Hematopoietic multipotent progenitor cell treated with erythropoietin and hydrocortisone succinate and interleukin-3 and kit ligand, for 17 days (in vitro differentiated cells): Measurements from ENCODE around the gene TWF2.

Experiments
- DNase-seq: peaks from one replicate; pipeline ENCODE4 v3.0.0-alpha.2; 2015; ENCODE audit warnings: low spot score

Gene TWF2

GRCh38 chr3:52237657-52238172 lies 1.2 kb downstream of the TWF2 start:
- DNase-seq: no peak

DNA sequence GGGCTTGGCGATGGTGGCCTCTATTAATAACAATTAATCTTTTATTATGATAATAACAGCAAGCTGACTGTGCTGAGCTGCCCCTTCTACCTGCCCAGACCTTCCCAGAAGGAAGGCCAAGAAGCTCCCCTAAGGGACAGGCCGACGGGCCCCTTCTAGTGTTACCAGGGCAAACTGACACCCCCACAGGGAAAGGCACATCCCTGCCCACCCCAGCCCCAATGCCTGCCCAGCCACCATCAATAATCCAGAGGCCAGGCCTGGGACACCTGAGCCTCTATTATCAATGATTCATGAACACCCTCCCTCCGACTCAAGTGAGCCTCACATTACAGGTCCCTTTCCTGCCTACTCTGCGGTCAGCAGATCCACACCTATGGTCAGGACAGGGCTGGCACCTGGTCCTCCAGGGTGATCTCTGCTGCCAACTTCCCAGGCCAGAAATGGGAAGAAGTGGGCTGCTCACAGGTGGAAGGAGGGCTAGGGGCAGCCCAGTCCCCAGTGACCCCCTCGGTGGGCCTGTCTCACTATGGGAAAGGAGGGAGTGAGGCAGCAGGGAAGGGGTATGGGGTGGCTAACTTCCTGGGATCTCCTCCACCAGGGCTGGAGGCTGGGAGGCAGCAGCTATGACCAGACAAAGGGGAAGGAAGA lies 1.8 kb downstream of the TWF2 start:
- DNase-seq: no peak

DNA sequence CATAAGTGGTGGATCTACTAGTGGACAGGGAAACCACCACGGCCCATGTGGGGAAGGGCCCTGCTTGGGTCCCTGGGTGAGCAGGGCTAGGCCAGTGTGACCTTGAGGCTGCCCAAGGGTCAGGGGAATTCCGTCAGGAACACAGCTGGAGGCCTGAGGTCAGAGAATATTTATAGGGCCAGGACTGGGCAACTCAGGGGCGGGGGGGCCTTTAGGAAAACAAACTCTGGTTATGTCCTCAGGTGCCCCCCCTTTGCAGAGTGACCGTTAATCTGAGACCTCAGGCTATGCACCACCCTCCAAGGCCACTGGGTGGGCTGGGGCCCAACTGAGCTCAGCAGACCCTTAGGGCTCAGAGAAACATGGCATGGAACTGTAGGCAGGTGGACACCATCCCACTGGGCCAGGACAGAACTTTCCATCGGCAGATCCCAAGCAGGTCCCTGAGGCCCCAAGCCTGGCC lies 2.5 kb downstream of the TWF2 start:
- no peak for DNase-seq

DNA sequence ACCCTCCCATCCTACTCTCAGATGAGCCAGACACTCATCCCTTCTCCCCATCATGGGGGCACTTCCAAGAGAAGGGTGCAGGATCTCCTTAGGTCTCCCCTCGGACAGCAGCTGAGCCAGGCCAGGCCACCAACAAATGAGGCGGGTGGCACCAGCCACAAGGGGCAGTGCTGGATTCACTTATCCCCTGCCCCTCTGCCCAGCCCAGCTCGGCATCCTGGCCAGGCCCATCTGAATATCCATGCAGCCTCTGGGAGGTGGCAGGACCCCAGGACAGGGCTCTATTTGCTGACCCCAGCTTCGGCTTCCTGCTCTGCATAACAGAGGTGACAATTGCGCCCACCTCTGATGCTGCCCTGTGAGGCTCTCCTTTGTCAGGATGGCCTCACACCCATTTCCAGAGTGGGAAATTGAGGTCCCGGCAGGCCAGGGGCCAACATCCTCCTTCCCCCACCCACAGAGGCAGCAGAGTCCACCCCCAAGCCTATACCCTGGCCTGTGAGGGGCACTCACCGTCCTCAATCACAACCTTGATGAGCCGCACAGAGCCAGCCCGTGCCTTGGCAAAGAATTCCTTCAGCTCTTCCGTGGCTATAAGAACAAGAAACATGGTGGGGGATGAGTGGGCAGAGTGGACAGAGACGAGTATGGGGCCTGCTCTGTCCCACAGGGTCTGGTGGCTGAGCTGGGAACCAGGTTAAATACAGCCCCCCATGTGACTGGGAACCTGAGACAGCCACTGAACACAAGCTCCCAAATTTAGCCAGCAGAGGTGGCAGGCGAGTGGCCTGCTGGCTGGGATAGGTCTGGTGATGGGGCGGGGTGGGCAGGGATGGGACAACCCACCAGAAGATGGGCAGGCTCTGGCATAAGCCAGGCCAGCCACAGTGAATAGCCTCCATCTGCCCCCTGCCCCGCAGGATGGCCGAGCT lies 4.2 kb downstream of the TWF2 start:
- no peak for DNase-seq

DNA sequence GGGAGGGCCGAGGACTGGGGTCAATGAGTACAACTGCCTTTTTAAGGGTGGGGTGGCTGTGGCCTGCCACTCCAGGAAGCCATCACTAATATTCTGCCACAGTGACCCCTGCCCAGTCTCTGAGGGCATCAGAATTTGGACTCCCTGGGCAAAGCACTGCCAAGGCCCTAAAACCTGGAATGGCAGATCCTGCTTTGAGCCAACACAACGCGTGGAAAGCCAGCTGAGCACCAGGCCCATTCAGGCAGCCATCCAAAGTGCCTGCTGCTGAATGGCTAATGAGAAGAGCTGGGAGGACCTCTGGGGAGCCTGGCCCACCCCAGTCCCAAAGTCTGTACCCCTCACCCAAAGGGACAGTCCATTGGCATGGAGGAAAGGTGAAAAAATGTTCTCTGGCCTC lies 5.0 kb downstream of the TWF2 start:
- DNase-seq: no peak

- no peak for DNase-seq
These were observed 5.8 kb downstream of the TWF2 start for GRCh38 chr3:52233108-52233591.

DNA sequence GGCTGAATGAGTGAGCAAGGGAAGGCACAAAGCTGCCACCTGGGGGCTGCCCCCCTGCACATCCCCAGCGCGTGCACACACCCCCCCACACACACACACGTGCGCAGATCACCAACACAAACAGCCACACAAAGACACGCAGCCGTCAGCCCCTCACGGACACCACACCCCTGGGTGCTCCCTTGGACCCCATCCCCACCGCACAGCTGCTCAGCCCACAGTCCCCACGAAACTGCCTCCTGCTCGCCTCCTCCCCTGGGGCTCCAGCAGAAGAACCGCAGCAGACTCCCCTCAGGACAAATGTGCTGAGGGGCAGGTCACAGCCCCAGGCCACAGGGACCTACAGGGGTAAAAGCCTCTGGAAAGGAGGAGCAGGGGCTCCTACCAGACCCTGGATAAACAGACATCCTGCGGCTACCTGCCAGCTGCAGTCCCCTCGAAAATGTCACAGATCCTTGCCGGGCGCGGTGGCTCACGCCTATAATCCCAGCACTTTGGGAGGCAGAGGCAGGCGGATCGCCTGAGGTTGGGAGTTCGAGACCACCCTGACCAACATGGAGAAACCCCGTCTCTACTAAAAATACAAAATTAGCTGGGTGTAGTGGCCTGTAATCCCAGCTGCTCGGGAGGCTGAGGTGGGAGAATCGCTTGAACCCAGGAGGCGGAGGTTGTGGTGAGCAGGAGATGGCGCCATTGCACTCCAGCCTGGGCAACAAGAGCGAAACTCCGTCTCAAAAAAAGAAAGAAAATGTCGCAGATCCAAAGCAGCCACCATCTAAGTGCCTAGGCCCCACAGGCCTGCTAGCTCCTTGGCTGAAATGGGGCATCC lies 6.5 kb downstream of the TWF2 start:
- DNase-seq: no peak

DNA sequence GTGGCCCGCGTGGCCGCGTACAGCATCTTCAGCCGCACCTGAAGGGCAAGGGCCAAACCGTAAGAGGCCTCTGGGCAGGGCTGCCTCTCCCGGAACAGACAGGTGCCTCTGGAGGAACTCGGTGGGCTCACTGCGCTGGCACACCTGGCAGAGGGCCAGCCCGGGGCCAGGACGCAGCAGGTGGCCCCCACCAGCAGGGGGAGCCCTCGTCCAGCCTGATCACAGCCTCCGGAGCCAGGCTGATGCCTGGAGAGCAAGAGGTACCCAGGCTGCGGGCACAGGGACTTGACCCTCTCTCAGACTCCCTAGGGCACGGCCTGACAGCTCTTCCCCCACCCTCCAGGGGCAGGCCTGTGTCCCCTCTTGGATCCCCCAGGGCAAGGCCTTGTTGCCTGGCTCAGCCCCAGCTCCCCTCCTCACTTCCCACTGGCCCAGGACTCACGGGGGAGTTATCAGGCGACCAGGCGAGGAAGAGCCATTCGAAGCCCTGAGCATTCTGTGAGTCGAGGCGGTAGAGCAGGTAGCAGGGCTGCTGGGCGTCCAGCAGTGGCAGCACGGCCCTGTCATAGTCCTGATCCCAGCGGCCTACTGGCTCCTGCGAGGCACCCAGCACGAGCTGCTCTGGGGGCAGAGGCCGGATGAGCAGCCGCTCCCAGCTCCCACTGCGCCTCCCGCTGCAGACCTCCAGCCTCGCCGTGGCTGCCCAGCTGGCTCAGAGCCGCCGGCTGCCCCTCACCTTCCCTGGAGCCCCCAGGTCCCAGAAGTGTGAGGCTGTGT lies 7.3 kb downstream of the TWF2 start:
- DNase-seq: peak; percentile 91

DNA sequence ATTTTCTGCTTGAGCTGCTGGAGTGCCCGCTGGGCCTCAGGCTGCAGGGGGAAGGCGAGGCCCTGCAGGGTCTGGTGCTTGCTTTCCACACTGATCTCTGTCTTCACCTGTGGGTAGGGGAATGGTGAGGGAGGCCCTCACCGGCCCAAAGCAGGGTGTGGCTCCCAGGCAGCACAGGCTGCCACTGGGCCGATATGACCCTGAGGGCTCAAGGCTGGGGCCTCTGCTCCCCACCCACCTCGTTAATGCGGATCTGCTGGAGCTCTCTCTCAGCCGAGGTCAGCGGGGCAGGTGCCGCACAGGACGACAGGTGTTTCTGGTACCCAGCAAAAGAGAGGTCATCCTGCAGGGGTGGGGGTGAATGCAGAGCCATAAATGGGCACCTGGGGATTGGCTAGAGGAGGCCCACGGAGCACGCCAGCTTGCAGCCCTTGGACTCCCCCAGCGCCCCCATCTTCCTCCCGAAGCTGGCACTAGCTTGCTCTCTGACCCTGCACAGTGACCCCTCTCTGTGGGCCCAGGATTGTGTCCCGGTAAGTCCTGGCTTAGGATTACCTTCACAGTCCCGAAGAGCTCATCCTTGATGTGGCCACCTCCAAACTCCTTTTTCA lies 8.0 kb downstream of the TWF2 start:
- no peak for DNase-seq

DNA sequence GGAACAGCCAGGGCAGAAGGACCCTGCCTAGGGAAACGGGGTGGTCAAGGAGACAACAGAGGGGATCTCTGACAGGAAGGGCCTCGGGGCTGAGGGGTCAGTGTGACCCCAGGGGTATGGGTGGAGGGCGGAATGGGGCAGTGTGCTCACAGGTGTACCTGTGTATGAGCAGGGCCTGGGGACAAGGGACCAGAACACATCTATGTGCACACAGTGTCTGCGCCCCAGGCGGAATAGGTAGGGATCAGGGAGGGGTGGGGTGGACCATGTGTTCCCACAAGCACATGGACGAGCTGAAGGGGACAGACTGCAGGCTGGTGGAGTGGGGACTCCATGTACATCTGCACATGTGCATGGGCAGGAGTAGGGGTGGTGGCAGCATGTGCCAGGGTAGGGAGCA lies 8.5 kb downstream of the TWF2 start:
- DNase-seq: no peak

- no peak for DNase-seq
These were observed 9.3 kb downstream of the TWF2 start for GRCh38 chr3:52229656-52230055.

GRCh38 chr3:52228751-52229291 lies 10.1 kb downstream of the TWF2 start:
- no peak for DNase-seq

DNA sequence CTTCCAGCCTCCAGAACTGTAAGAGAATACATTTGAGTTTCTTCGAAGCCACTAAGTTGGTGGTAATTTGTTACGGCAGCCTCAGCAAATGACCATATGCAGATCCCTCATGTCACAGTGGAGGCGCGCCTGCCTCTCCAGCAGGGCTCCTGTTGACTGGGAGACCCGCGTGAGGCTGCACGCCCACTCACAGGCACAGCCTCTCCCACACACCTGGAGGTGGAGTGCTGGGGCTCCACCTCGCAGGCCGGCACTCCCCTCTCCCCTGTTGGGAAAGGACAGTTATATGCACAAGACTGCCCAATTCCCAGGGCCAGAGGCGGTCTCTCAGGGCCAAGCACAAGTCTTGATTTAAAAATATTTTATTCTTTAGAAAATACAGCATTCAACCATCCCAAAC lies 10.7 kb downstream of the TWF2 start:
- no peak for DNase-seq

- no peak for DNase-seq
These were observed 11.2 kb downstream of the TWF2 start for GRCh38 chr3:52227766-52228165.

DNA sequence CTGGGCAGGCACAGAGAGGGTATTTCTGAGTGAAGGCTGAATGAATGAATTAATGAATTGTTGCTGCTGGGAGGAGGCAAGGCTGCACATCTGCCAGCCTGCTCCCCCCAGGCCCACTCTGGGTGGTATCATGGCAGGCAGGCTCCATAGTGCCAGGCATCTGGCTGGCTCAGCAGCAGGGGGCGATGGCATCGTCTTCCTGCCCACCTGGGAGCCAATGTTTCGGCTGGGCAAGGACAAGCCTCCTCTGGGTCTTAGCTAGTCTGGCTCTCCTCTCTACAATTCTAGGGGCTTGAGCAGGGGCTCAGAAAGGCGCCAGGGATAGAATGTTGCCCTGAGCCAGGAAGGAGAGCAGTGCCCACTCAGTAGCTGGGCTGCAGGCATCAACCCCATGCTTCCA lies 11.8 kb downstream of the TWF2 start:
- no peak for DNase-seq

DNA sequence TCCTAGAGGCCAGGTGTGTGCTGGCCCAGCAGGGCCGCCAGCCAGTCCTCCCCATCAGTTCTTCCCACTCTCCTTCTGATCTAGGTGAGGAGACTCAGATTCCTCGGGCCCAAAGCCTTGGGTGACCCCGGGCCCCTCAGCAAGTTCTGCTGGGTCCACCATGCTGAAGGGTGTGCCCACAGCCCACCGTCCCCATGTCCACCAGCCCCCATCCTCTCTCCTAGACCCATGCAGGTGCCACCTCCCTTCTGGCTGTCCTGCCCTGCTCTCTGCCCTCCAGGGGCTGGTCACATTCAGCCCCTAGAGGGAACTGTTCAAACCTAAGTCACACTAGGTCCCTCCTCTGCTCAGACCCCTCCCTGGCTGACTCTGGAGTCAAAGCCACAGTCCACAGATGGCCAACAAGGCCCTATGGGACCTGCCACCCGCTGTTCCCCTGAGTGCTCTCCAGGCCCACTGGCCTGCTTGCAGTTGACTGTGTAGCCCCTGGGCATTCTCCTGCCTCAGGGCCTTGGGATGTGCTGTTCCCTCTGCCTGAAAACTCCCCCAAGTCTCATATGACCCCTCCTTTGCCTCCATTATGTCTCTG lies 12.6 kb downstream of the TWF2 start:
- no peak for DNase-seq

GRCh38 chr3:52225452-52226228 lies 13.3 kb downstream of the TWF2 start, which contains the start of gene TLR9:
TLR9 (minus strand) TSS chr3:52225645; CDS start chr3:52225529, 116 bp downstream.
- no peak for DNase-seq

GRCh38 chr3:52223449-52224408 lies 15.2 kb downstream of the TWF2 start:
- no peak for DNase-seq
